ENCODE data around the gene PLEKHM3. TPM values are rescaled to one million over a fixed set of nuclear protein-coding genes. Genes with fewer than 3 reads are reported as not detected.

The PLEKHM3 gene
- total and polyA plus RNA-seq, 2 of the 13 experiments (the other 11 are each of a cell fraction or from before 2014, with no cell fraction given): 4.5 to 4.7 TPM

DNA sequence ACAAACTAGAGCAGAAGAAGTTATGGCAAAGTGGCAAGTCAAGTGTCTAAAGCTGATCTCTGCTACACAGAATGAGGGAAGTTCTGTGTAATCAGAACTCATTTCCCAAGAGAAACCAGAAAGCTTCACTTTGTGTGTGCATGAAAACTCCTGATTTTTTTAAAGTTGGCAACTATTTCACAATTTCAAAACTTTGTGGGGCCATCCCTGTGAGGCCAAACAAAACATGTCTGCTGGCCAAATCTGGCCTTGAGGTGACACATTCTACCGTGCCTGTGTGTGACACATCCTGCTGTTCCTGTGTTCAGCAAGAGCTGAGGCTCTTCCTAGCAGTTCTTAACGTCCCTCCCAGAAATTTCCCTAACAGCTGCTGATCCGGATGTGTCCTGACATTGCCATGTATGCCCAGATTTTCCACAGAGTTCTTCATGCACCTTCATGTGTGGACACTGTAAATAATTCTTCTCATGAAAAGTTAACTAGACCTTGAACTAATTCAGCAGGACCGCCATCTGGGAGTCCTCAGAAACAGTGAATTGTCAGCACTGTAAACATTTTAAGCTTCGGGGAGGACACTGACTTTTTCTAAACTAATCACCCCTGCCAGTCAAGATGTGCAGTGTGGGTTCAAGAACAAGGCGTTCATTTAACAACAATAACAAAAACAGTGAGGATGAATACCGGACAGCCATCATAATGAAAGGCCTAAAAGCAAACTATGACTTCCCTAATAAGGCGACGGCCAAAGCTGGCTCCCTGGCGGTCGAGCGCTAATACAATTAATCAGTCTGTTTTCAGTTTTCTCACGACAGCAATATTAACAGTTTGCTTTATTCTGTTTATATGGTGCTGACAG, 99.0 kb downstream of the PLEKHM3 start (continued):
- peak; percentile 69; the same call in 1 of the 2 replicates for TF ChIP-seq STAT6 (CRISPR knock-in tag; IDR thresholded peaks at IDR 0.05; ENCODE audit: borderline replicate concordance)
- no peak for TF ChIP-seq ZNF720 (CRISPR knock-in tag; IDR thresholded peaks at IDR 0.05)
- TF ChIP-seq DDIT3 (CRISPR knock-in tag; IDR thresholded peaks at IDR 0.05): no peak; the same call in 1 of the 2 replicates
- 0 out of 2 replicates have a peak, but pooled peaks have one; percentile 3 for TF ChIP-seq FOXP1 (IDR thresholded peaks at IDR 0.05)
- TF ChIP-seq FOXP1 (CRISPR knock-in tag; IDR thresholded peaks at IDR 0.05): peak; percentile 76
- TF ChIP-seq, protein P1, sequence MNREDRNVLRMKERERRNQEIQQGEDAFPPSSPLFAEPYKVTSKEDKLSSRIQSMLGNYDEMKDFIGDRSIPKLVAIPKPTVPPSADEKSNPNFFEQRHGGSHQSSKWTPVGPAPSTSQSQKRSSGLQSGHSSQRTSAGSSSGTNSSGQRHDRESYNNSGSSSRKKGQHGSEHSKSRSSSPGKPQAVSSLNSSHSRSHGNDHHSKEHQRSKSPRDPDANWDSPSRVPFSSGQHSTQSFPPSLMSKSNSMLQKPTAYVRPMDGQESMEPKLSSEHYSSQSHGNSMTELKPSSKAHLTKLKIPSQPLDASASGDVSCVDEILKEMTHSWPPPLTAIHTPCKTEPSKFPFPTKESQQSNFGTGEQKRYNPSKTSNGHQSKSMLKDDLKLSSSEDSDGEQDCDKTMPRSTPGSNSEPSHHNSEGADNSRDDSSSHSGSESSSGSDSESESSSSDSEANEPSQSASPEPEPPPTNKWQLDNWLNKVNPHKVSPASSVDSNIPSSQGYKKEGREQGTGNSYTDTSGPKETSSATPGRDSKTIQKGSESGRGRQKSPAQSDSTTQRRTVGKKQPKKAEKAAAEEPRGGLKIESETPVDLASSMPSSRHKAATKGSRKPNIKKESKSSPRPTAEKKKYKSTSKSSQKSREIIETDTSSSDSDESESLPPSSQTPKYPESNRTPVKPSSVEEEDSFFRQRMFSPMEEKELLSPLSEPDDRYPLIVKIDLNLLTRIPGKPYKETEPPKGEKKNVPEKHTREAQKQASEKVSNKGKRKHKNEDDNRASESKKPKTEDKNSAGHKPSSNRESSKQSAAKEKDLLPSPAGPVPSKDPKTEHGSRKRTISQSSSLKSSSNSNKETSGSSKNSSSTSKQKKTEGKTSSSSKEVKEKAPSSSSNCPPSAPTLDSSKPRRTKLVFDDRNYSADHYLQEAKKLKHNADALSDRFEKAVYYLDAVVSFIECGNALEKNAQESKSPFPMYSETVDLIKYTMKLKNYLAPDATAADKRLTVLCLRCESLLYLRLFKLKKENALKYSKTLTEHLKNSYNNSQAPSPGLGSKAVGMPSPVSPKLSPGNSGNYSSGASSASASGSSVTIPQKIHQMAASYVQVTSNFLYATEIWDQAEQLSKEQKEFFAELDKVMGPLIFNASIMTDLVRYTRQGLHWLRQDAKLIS (CRISPR knock-in tag; IDR thresholded peaks at IDR 0.05): peak; percentile 54; the same call in 1 of the 2 replicates
- no peak for TF ChIP-seq ZNF354B (CRISPR knock-in tag; IDR thresholded peaks at IDR 0.05)
- TF ChIP-seq, protein P2, sequence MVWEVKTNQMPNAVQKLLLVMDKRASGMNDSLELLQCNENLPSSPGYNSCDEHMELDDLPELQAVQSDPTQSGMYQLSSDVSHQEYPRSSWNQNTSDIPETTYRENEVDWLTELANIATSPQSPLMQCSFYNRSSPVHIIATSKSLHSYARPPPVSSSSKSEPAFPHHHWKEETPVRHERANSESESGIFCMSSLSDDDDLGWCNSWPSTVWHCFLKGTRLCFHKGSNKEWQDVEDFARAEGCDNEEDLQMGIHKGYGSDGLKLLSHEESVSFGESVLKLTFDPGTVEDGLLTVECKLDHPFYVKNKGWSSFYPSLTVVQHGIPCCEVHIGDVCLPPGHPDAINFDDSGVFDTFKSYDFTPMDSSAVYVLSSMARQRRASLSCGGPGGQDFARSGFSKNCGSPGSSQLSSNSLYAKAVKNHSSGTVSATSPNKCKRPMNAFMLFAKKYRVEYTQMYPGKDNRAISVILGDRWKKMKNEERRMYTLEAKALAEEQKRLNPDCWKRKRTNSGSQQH (CRISPR knock-in tag; IDR thresholded peaks at IDR 0.05; ENCODE audit: low read depth): 0 out of 2 replicates have a peak, but pooled peaks have one; percentile 44
- TF ChIP-seq, protein P3, sequence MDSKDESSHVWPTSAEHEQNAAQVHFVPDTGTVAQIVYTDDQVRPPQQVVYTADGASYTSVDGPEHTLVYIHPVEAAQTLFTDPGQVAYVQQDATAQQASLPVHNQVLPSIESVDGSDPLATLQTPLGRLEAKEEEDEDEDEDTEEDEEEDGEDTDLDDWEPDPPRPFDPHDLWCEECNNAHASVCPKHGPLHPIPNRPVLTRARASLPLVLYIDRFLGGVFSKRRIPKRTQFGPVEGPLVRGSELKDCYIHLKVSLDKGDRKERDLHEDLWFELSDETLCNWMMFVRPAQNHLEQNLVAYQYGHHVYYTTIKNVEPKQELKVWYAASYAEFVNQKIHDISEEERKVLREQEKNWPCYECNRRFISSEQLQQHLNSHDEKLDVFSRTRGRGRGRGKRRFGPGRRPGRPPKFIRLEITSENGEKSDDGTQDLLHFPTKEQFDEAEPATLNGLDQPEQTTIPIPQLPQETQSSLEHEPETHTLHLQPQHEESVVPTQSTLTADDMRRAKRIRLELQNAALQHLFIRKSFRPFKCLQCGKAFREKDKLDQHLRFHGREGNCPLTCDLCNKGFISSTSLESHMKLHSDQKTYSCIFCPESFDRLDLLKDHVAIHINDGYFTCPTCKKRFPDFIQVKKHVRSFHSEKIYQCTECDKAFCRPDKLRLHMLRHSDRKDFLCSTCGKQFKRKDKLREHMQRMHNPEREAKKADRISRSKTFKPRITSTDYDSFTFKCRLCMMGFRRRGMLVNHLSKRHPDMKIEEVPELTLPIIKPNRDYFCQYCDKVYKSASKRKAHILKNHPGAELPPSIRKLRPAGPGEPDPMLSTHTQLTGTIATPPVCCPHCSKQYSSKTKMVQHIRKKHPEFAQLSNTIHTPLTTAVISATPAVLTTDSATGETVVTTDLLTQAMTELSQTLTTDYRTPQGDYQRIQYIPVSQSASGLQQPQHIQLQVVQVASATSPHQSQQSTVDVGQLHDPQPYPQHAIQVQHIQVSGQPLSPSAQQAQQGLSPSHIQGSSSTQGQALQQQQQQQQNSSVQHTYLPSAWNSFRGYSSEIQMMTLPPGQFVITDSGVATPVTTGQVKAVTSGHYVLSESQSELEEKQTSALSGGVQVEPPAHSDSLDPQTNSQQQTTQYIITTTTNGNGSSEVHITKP (CRISPR knock-in tag; IDR thresholded peaks at IDR 0.05; ENCODE audit: low read depth): peak; percentile 38; the same call in 1 of the 2 replicates
- peak; percentile 94 for TF ChIP-seq ETV5 (CRISPR knock-in tag; IDR thresholded peaks at IDR 0.05; ENCODE audit: borderline replicate concordance)
- TF ChIP-seq ZNF639 (CRISPR knock-in tag; conservative IDR thresholded peaks at IDR 0.05): no peak
- peak; percentile 61 for TF ChIP-seq ARNTL (CRISPR knock-in tag; IDR thresholded peaks at IDR 0.05)
- TF ChIP-seq ZNF510 (CRISPR knock-in tag; IDR thresholded peaks at IDR 0.05; ENCODE audit: low read depth): no peak

Measured in HepG2 (cell line).